ENCODE data around the gene LASP1NB.

The LASP1NB gene

DNA sequence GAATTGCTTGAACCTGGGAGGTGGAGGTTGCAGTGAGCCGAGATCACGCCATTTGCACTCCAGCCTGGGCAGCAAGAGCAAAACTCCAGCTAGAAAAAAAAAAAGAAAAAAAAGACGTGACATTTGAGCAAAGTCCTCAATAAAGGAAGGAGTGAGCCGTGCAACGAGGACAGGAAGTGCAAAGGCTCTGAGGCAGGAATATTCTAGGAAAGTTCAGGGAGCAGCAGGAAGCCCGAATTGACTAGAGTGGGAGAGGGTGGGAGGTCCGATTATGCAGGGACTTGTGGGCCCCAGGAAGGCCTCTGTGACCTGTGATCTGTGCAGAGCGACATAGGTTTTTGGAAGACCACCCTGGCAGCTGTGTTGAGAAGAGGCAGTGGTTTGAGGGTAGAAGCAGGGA lies 8.6 kb upstream of the LASP1NB start:
- Histone ChIP-seq H2AFZ (ENCODE audit: low read depth, low read length) (no peak overlapping the region), H3K9me3 (replicated peaks; ENCODE audit: control insufficient read depth, insufficient read depth, low read length) (no peaks in the 10 kb centered on the region), H3K79me2 (ENCODE audit: control insufficient read depth, insufficient read depth, low read length) (peaks cover 4% of the 10 kb centered on the region), H3K4me1 (ENCODE audit: control insufficient read depth, extremely low read depth, insufficient read depth, low read length) (no peaks in the 10 kb centered on the region), H3K27me3 (ENCODE audit: control insufficient read depth in 2 of 2, insufficient read depth in 2 of 2, low read length in 2 of 2) (no peaks in the 10 kb centered on the region), H3K9me1 (replicated peaks; ENCODE audit: control insufficient read depth, extremely low read depth, insufficient read depth, low read length) (no peaks in the 10 kb centered on the region), H3K27ac (ENCODE audit: insufficient read depth, low read depth, low read length) (no peak overlapping the region), H4K20me1 (replicated peaks; ENCODE audit: control insufficient read depth, extremely low read depth, insufficient read depth, low read length) (no peaks in the 10 kb centered on the region), H3K4me3 (replicated peaks in 1 of 3; ENCODE audit: insufficient read depth in 1 of 3, low read depth in 1 of 3, low read length in 3 of 3) (no peak overlapping the region), H3K9ac (replicated peaks; ENCODE audit: extremely low read depth, insufficient read depth, low read length) (no peak overlapping the region), H3K4me2 (ENCODE audit: insufficient read depth, low read length) (no peak overlapping the region), H3K36me3 (ENCODE audit: control insufficient read depth in 2 of 2, extremely low read depth in 1 of 2, insufficient read depth in 2 of 2, low read length in 2 of 2) (peaks cover 16 to 62% of the 10 kb centered on the region in 2 experiments)
- FAIRE-seq (no peak), DNase-seq (ENCODE audit: low read depth, low spot score) (no peak)
- ChIA-PET CTCF (interaction anchor here (0.7 to 1.1 kb wide), 2 partner anchors 45 to 66 kb away, joined by 3 to 5 read pairs; no protein-coding TSS in a partner anchor), POLR2A (no interaction called here)
- dilution Hi-C loops (cut with MboI; ENCODE audit: extremely low pct_ligation_motif_present, low sequenced_read_pairs): no loop called here
- intact Hi-C loops (cut with micrococcal nuclease): no loop called here
- no TSS peak for BruUV-seq (replicated peaks)
- TF ChIP-seq, protein P1, sequence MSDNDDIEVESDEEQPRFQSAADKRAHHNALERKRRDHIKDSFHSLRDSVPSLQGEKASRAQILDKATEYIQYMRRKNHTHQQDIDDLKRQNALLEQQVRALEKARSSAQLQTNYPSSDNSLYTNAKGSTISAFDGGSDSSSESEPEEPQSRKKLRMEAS (IDR thresholded peaks at IDR 0.05; ENCODE audit: insufficient read depth, insufficient read length): no peak
- TF ChIP-seq MYC (IDR thresholded peaks at IDR 0.05; ENCODE audit: low read depth, low read length) (no peak), JUN (IDR thresholded peaks at IDR 0.05; ENCODE audit: borderline replicate concordance, insufficient read depth, insufficient read length, low read depth) (no peak), EZH2 (IDR thresholded peaks at IDR 0.05; ENCODE audit: borderline replicate concordance, low read depth, low read length, severe bottlenecking) (no peak), GATA2 (IDR thresholded peaks at IDR 0.05; ENCODE audit: insufficient read depth, insufficient read length, low read depth, low read length) (no peak), FOS (IDR thresholded peaks at IDR 0.05; ENCODE audit: borderline replicate concordance, insufficient read depth, low read length) (no peak), POLR2A (IDR thresholded peaks at IDR 0.05; ENCODE audit: low read depth, low read length) (no peak), POLR2AphosphoS5 (IDR thresholded peaks at IDR 0.05; ENCODE audit: insufficient read depth, low read depth, low read length) (no peak)
- TF ChIP-seq, protein P2, sequence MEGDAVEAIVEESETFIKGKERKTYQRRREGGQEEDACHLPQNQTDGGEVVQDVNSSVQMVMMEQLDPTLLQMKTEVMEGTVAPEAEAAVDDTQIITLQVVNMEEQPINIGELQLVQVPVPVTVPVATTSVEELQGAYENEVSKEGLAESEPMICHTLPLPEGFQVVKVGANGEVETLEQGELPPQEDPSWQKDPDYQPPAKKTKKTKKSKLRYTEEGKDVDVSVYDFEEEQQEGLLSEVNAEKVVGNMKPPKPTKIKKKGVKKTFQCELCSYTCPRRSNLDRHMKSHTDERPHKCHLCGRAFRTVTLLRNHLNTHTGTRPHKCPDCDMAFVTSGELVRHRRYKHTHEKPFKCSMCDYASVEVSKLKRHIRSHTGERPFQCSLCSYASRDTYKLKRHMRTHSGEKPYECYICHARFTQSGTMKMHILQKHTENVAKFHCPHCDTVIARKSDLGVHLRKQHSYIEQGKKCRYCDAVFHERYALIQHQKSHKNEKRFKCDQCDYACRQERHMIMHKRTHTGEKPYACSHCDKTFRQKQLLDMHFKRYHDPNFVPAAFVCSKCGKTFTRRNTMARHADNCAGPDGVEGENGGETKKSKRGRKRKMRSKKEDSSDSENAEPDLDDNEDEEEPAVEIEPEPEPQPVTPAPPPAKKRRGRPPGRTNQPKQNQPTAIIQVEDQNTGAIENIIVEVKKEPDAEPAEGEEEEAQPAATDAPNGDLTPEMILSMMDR (IDR thresholded peaks at IDR 0.05; ENCODE audit: extremely low read depth in 1 of 2, insufficient read depth in 1 of 2, low read depth in 1 of 2, low read length in 2 of 2): no peak

Measured in endothelial cell of umbilical vein (primary cell).